Naive thymus-derived CD8-positive, alpha-beta T cell (primary cell): ENCODE data around the gene GPC3. TPM values are rescaled to one million over a fixed set of nuclear protein-coding genes. Genes with fewer than 3 reads are reported as not detected.

Experiments
- ATAC-seq, 2 donors: fragments of 150-1000 bp; cut with Tn5 transposase in 1 of 2; sonication (Bioruptor Pico), chemical (Tn5 transposase) in 1 of 2; 1 replicate in 1 of 2; 2 replicates in 1 of 2; pipeline ENCODE4 v1.10.0; 2021; ENCODE audit warnings: mild to moderate bottlenecking in 2 of 2, moderate library complexity in 2 of 2
- POLR2A ChIA-PET: fragments of 350-600 bp; sonication (Branson Sonifier 250); formaldehyde crosslinking; loops from one replicate; lab custom pipeline; 2021; ENCODE audit warnings: antibody characterized with exemption; lab: Charles Lee
- DNase-seq, 10 donors: peaks; one replicate each; pipeline versions ENCODE4 v3.0.0 to v3.0.0-alpha.2; 2020 to 2022
- H3K27ac Mint-ChIP-seq, 10 donors: one replicate each; pipeline ENCODE4 v1.8.0; 2020 to 2022; ENCODE audit warnings: mild to moderate bottlenecking in 10 of 10, mixed read lengths in 10 of 10, moderate library complexity in 4 of 10, inconsistent platforms in 1 of 10
- H3K27me3 Mint-ChIP-seq, 5 donors: one replicate each; pipeline ENCODE4 v1.8.0; 2021 to 2022; ENCODE audit warnings: mixed read lengths in 5 of 5
- H3K36me3 Mint-ChIP-seq, 3 donors: one replicate each; pipeline ENCODE4 v1.8.0; 2020 to 2022; ENCODE audit warnings: mixed read lengths in 3 of 3, mild to moderate bottlenecking in 2 of 3, inconsistent platforms in 1 of 3
- H3K4me1 Mint-ChIP-seq, 4 donors: one replicate each; pipeline ENCODE4 v1.8.0; 2021 to 2022; ENCODE audit warnings: mixed read lengths in 4 of 4
- H3K4me3 Mint-ChIP-seq, 10 donors: one replicate each; pipeline ENCODE4 v1.8.0; 2020 to 2022; ENCODE audit warnings: mild to moderate bottlenecking in 10 of 10, mixed read lengths in 10 of 10, moderate library complexity in 6 of 10, inconsistent platforms in 1 of 10
- H3K9me3 Mint-ChIP-seq, 9 donors: one replicate each; pipeline ENCODE4 v1.8.0; 2020 to 2022; ENCODE audit warnings: mixed read lengths in 9 of 9, mild to moderate bottlenecking in 3 of 9, inconsistent platforms in 1 of 9, moderate library complexity in 1 of 9
- polyA plus RNA-seq, 3 donors: library from polyadenylated mRNA; unstranded; fragments of 300-500 nt; fragmentation: Illumina TruSeq; gene quantifications; one replicate each; pipeline ENCODE4 v1.2.3, GENCODE V29; 2021
- total RNA-seq, 8 experiments: library from RNA in 2 of 8; stranded (reverse) in 2 of 8; gene quantifications; one replicate each; pipeline ENCODE4 v1.2.3 and lab custom pipeline; 2021 to 2026

The GPC3 gene
- total and polyA plus RNA-seq, 5 experiments from 2014 or later: 2.3 to 3.9 (median 2.6) TPM; not detected in 2

DNA sequence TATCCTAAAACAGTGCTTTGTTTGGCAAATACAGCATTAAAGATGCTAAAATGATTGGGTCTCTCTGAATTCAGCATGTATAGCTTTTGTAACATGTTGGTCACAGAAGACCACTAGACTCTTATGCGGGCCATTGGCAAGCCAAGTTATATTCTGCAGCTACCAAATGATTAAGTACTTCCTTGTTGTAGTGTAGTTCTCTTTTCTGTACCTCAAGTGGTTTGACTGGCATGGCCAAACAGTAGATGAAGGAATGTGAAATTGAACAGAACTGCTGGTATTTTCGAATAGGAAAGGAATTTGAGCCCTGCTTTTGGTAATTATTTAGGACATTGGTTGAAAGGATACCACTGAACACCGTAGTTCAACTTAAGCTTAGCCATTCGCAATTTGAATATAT, 376.2 kb downstream of the GPC3 start:
- no peak overlapping the region for H3K4me3 Mint-ChIP-seq
- ATAC-seq (no peak), DNase-seq (no peak)
- H3K4me1 Mint-ChIP-seq: no peaks in the 10 kb centered on the region
- H3K27ac Mint-ChIP-seq: no peak overlapping the region
- H3K27me3 Mint-ChIP-seq: peaks cover 0 to 3% (median 0%) of the 10 kb centered on the region in 5 donors
- peaks cover 0 to 16% (median 6%) of the 10 kb centered on the region in 9 donors for H3K9me3 Mint-ChIP-seq
- POLR2A ChIA-PET: no interaction called here
- H3K36me3 Mint-ChIP-seq: peaks cover 0 to 7% (median 0%) of the 10 kb centered on the region in 3 donors

- no peak for DNase-seq
These were observed 377.0 kb downstream of the GPC3 start for GRCh38 chrX:133608406-133608805.

GRCh38 chrX:133607419-133608348, 377.7 kb downstream of the GPC3 start:
- ATAC-seq: no peak
- Mint-ChIP-seq H3K27me3 (peaks cover 0 to 3% (median 0%) of the 10 kb centered on the region in 5 donors), H3K27ac (no peak overlapping the region), H3K4me3 (no peak overlapping the region), H3K4me1 (no peaks in the 10 kb centered on the region), H3K9me3 (peaks cover 0 to 8% (median 0%) of the 10 kb centered on the region in 9 donors), H3K36me3 (no peaks in the 10 kb centered on the region)
- DNase-seq: no peak
- POLR2A ChIA-PET: no interaction called here

More at GRCh38 chrX:133608406-133608805, 377.0 kb downstream of the GPC3 start:
- ATAC-seq: no peak
- POLR2A ChIA-PET: no interaction called here
- H3K9me3 Mint-ChIP-seq: peaks cover 0 to 9% (median 0%) of the 10 kb centered on the region in 9 donors
- H3K27ac Mint-ChIP-seq: no peak overlapping the region
- no peaks in the 10 kb centered on the region for H3K36me3 Mint-ChIP-seq
- H3K4me1 Mint-ChIP-seq: no peaks in the 10 kb centered on the region
- H3K27me3 Mint-ChIP-seq: peaks cover 0 to 3% (median 0%) of the 10 kb centered on the region in 5 donors
- H3K4me3 Mint-ChIP-seq: no peak overlapping the region

DNA sequence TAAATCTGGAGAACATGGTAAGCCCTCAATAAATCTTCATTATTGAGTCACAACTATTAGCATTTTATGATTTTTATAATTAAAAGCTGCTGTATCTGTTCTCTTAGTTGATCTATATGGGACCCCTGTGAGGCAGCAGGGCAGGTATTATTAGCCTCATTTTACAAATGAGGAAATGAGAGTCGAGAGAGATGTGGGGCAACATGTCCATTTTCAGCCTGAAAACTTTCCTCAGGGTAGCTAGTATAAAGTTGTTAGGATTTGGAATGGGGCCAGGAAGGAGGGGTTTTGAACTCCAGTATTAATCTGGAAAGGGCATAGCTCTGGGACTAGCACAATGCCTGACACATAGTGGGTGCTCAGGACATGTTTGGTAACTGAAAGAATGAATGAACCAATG, 378.4 kb downstream of the GPC3 start:
- Mint-ChIP-seq H3K27ac (no peak overlapping the region), H3K9me3 (peaks cover 0 to 1% (median 0%) of the 10 kb centered on the region in 9 donors), H3K36me3 (no peaks in the 10 kb centered on the region), H3K4me1 (no peaks in the 10 kb centered on the region), H3K4me3 (no peak overlapping the region), H3K27me3 (peaks cover 0 to 3% (median 0%) of the 10 kb centered on the region in 5 donors)
- no peak for ATAC-seq
- DNase-seq: no peak
- POLR2A ChIA-PET: no interaction called here

- H3K36me3 Mint-ChIP-seq: no peaks in the 10 kb centered on the region
- H3K27ac Mint-ChIP-seq: no peak overlapping the region
- no peak for DNase-seq
- H3K9me3 Mint-ChIP-seq: no peaks in the 10 kb centered on the region
- no peak for ATAC-seq
- POLR2A ChIA-PET: interaction anchor here (0.7 kb wide), 1 partner anchor 791 kb away, joined by 3 read pairs; no protein-coding TSS in a partner anchor
- H3K27me3 Mint-ChIP-seq: no peaks in the 10 kb centered on the region
- no peak overlapping the region for H3K4me3 Mint-ChIP-seq
- no peaks in the 10 kb centered on the region for H3K4me1 Mint-ChIP-seq
These were observed 380.6 kb downstream of the GPC3 start for GRCh38 chrX:133604801-133605200.

GRCh38 chrX:133602881-133603280, 382.5 kb downstream of the GPC3 start:
- Mint-ChIP-seq H3K27me3 (no peaks in the 10 kb centered on the region), H3K9me3 (no peaks in the 10 kb centered on the region), H3K27ac (no peak overlapping the region), H3K4me1 (no peaks in the 10 kb centered on the region), H3K4me3 (no peak overlapping the region), H3K36me3 (no peaks in the 10 kb centered on the region)
- POLR2A ChIA-PET: no interaction called here
- ATAC-seq (no peak), DNase-seq (no peak)

- Mint-ChIP-seq H3K27ac (no peak overlapping the region), H3K27me3 (no peaks in the 10 kb centered on the region), H3K9me3 (no peaks in the 10 kb centered on the region), H3K36me3 (no peaks in the 10 kb centered on the region), H3K4me3 (no peak overlapping the region), H3K4me1 (no peaks in the 10 kb centered on the region)
- POLR2A ChIA-PET: no interaction called here
- DNase-seq (no peak), ATAC-seq (no peak)
These were observed 384.3 kb downstream of the GPC3 start for GRCh38 chrX:133601116-133601515.

DNA sequence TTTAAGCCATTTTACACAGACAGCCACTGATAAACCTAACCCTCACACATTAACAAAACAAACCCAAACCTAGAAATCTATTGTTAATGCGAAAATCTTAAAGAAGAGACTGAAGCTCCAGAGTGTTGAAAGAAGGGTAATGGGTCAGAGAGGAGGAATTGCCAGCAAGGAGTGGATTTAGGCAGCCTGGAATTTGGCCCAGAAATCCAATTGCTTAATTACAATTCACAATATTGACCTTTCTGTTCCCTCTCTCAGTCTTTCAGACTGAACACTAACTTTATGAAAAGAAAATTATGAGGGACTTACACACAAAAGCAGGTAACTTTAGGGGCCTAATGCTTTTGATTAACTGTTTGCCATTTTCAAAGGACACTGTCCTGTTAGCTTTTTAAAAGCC, 384.9 kb downstream of the GPC3 start:
- Mint-ChIP-seq H3K9me3 (no peaks in the 10 kb centered on the region), H3K4me3 (no peak overlapping the region), H3K4me1 (no peaks in the 10 kb centered on the region), H3K27me3 (no peaks in the 10 kb centered on the region), H3K36me3 (no peaks in the 10 kb centered on the region), H3K27ac (no peak overlapping the region)
- ATAC-seq (no peak), DNase-seq (no peak)
- POLR2A ChIA-PET: no interaction called here

- Mint-ChIP-seq H3K36me3 (no peaks in the 10 kb centered on the region), H3K27ac (no peak overlapping the region), H3K27me3 (no peaks in the 10 kb centered on the region), H3K4me1 (no peaks in the 10 kb centered on the region), H3K9me3 (no peaks in the 10 kb centered on the region), H3K4me3 (no peak overlapping the region)
- DNase-seq (no peak), ATAC-seq (no peak)
- POLR2A ChIA-PET: no interaction called here
These were observed 386.6 kb downstream of the GPC3 start for GRCh38 chrX:133598601-133599335.

DNA sequence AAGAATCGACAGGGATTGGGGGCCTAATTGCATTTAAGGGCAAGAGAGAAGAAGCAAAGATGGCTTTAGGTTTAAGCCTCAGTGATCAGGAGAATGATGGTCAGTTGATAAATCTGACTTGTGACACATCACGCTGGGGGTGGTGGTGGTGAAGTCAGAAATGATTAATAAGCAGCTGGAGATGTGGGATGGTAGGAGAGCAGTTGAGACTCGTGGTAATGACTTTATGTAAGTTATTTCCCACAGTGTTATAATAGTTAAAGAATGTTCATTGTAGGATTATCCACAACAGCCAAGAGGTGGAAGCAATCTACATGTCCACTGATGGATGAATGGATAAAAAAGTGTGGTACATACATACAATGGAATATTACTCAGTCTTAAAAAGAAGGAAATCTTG, 391.2 kb downstream of the GPC3 start:
- Mint-ChIP-seq H3K27me3 (no peaks in the 10 kb centered on the region), H3K36me3 (no peaks in the 10 kb centered on the region), H3K4me3 (no peak overlapping the region), H3K27ac (no peak overlapping the region), H3K9me3 (no peaks in the 10 kb centered on the region), H3K4me1 (no peaks in the 10 kb centered on the region)
- POLR2A ChIA-PET: no interaction called here
- DNase-seq (no peak), ATAC-seq (no peak)

DNA sequence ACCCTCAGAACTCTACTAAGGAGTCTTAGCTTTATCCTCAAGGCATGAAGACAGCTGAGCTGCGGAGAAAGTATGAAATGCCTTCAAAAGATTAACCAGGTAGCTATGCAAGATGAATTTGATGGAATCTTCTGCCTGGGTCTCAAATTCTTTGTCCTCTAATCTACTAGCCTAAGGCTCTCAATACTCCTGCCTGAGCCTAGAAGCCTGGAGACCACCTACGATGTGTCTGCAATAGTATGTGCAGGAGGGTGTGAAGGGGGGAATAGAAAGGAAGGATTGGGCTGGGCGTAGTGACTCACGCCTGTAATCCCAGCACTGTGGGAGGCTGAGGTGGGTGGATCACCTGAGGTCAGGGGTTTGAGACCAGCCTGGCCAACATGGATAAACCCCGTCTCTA, 391.9 kb downstream of the GPC3 start:
- no peaks in the 10 kb centered on the region for H3K9me3 Mint-ChIP-seq
- H3K27ac Mint-ChIP-seq: no peak overlapping the region
- H3K4me1 Mint-ChIP-seq: no peaks in the 10 kb centered on the region
- no peak overlapping the region for H3K4me3 Mint-ChIP-seq
- no peaks in the 10 kb centered on the region for H3K36me3 Mint-ChIP-seq
- DNase-seq (no peak), ATAC-seq (no peak)
- H3K27me3 Mint-ChIP-seq: no peaks in the 10 kb centered on the region
- POLR2A ChIA-PET: no interaction called here

DNA sequence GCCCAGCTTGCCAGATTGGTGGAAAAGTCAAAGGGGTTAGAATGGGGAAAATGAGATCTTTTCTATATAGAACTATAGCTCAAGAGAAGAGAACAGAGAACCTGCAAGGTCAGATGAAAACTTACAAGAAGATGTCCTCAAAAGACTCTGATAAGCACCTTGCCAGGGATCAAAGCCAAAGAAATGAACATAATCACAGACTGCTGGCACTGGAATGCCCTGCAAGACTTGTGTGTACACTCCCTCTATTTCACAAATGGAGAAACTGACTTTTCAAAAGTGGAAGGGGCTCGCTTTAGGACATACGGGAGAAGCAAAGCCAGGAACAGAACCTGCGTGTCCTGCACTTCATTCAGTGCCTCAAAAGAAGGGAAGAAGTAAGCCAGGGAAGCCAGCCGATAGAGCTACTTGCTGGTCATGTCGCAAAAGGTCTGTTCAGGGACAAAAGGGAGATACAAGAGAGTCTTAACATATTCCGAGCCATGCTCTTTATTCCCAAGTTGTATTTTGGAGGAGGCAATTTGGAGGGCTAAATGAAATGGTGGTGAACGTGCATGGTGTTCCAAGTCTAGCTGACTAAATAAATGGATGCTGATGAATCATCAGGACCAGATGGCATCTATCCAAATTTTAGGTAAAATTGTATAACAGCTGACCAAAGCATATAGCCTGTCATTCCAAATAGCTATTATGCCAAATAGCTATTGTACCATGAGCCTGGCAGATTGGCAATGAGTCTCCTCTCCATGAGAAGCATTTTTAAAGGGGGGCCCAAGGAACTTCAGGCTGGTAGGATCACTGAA, 394.5 kb downstream of the GPC3 start:
- POLR2A ChIA-PET: no interaction called here
- Mint-ChIP-seq H3K27me3 (no peaks in the 10 kb centered on the region), H3K4me1 (no peaks in the 10 kb centered on the region), H3K9me3 (no peaks in the 10 kb centered on the region), H3K4me3 (no peak overlapping the region), H3K36me3 (no peaks in the 10 kb centered on the region), H3K27ac (no peak overlapping the region)
- ATAC-seq (no peak), DNase-seq (no peak)
